GM06990 (cell line): Measurements from ENCODE around the gene TUBB2B.
"Not testable (repeated sequence)": the region's sequence is repeated elsewhere in the genome, so short reads cannot be mapped to it uniquely, and the experiment has no call there.

Experiments
- DNase-seq: peaks from one replicate; pipeline ENCODE4 v3.0.0-alpha.2; 2011; ENCODE audit not compliant: insufficient read length; ENCODE audit errors: extremely low read depth
- H3K27me3 ChIP-seq: replicated peaks from 2 replicates; pipeline ENCODE4 v1.6.0; 2011; ENCODE audit warnings: low read length; ENCODE audit not compliant: control insufficient read depth, insufficient read depth
- H3K36me3 ChIP-seq: 2 replicates; pipeline ENCODE4 v1.5.1; 2011; ENCODE audit warnings: low read length; ENCODE audit not compliant: control insufficient read depth, insufficient read depth
- H3K4me3 ChIP-seq: replicated peaks from 2 replicates; pipeline ENCODE4 v1.5.1; 2011; ENCODE audit warnings: low read depth, mild to moderate bottlenecking, control low read depth, low read length
- CTCF ChIP-seq: IDR thresholded peaks from 2 replicates; pipeline ENCODE4 v1.5.1; 2011; ENCODE audit warnings: low read length, control low read depth, mild to moderate bottlenecking, inconsistent platforms; ENCODE audit not compliant: insufficient read depth, poor library complexity, severe bottlenecking

The TUBB2B gene

GRCh38 chr6:3190779-3191178 is 36.7 kb downstream of the TUBB2B start:
- Histone ChIP-seq H3K36me3 (no peaks in the 10 kb centered on the region), H3K27me3 (no peaks in the 10 kb centered on the region), H3K4me3 (no peak overlapping the region)
- no peak for TF ChIP-seq CTCF
- no peak for DNase-seq

- DNase-seq = no peak
- H3K4me3 ChIP-seq = no peak overlapping the region
- no peak for TF ChIP-seq CTCF
- H3K36me3 ChIP-seq = no peaks in the 10 kb centered on the region
- H3K27me3 ChIP-seq = no peaks in the 10 kb centered on the region
Observed at GRCh38 chr6:3190056-3190455, 37.4 kb downstream of the TUBB2B start.

- H3K4me3 ChIP-seq, DNase-seq, H3K36me3 ChIP-seq, H3K27me3 ChIP-seq: not testable (repeated sequence)
Observed at GRCh38 chr6:3189192-3189591, 38.3 kb downstream of the TUBB2B start.

- DNase-seq = no peak
- Histone ChIP-seq H3K36me3 (no peaks in the 10 kb centered on the region), H3K4me3 (no peak overlapping the region), H3K27me3 (no peaks in the 10 kb centered on the region)
- TF ChIP-seq CTCF = no peak
Observed at GRCh38 chr6:3188262-3188661, 39.2 kb downstream of the TUBB2B start.

GRCh38 chr6:3186974-3187382 is 40.5 kb downstream of the TUBB2B start:
- Histone ChIP-seq H3K27me3 (no peaks in the 10 kb centered on the region), H3K36me3 (no peaks in the 10 kb centered on the region), H3K4me3 (no peak overlapping the region)
- no peak for TF ChIP-seq CTCF
- DNase-seq = peak; percentile 79

- H3K27me3 ChIP-seq = no peaks in the 10 kb centered on the region
- H3K36me3 ChIP-seq = no peaks in the 10 kb centered on the region
- no peak for DNase-seq
- no peak for TF ChIP-seq CTCF
- no peak overlapping the region for H3K4me3 ChIP-seq
Observed at GRCh38 chr6:3183066-3183465, 44.4 kb downstream of the TUBB2B start.
